ENCODE results near the gene DTX3.
"Not testable (repeated sequence)": the region's sequence is repeated elsewhere in the genome, so short reads cannot be mapped to it uniquely, and the experiment has no call there.

The DTX3 gene

DNA sequence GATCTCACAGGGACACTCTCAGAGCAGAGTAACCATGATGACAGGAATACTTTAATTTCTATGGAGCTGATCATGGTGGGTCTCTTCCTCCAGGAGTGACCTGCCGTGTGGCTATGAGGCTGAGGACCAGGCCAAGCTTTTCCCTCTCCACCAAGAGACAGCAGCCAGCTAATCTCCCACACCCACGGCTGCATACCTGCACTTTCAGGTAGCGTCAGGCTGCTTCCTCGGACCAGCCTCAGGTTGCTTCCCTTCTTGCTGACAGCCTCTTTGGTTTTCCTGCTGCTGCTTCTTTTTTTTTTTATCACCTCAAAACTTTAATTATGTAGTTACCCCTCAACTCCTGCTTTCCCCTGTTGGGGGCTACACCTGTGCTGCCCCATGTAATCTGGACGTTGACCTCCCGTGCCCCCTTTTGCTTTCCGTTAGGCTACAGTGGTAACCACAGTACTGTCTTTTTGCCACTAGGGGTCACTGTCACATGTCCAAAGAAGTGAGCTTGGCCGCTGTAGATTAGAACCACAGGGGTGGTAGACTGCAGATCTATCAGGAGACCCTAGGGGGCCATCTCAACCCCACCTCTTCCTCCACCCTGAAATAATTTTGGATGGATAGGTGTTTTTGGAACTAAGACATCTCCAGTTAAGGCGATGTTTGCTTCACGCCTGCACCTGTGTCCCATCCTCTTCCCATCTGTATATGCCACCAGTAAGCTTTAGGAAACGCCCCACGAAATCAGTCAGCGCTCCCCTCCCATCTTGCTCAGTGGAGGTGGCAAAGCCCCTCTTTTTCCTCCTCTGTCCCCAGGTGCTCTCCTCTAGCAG is 21.4 kb upstream of the DTX3 start:
- peak; percentile 78 to 81 for DNase-seq

DNA sequence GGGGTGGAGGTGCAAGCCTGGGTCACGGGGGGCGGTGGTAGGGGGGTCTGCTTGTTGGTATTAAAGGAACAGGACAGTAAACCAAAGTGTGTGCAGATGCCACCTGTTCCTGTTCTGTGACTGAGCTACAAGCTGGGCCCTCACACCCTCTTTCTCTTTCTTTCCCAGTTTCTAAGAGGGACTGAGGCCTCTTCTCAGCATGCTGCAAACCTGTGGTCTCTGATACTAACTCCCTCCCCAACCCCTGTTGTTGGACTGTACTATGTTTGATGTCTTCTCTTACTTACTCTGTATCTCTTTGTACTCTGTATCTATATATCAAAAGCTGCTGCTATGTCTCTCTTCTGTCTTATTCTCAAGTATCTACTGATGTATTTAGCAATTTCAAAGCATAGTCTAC is 20.6 kb upstream of the DTX3 start:
- DNase-seq, result no peak

GRCh38 chr12:57584690-57585089 is 19.9 kb upstream of the DTX3 start:
- DNase-seq, result no peak

DNA sequence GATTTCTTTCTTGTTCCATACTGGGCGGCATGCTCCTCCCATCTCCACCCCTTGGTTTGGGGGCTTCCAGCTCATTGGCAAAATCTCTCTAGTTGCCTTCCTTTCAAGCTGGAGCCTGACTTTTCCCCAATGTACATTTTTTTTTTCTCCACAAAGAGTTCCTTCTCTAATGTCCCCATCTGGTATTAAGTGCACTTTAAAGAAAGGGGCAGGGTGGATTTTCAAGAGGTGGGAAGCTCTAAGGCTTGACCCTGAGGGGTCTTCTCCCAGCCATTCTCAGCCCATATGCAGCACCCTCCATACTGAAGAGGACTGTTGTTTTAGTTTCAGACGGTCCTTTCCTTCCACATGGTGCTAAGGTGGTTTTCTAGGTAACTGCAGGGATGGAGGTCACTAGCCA is 19.5 kb upstream of the DTX3 start:
- DNase-seq, result no peak

GRCh38 chr12:57586128-57586527 is 18.5 kb upstream of the DTX3 start:
- DNase-seq, result no peak

DNA sequence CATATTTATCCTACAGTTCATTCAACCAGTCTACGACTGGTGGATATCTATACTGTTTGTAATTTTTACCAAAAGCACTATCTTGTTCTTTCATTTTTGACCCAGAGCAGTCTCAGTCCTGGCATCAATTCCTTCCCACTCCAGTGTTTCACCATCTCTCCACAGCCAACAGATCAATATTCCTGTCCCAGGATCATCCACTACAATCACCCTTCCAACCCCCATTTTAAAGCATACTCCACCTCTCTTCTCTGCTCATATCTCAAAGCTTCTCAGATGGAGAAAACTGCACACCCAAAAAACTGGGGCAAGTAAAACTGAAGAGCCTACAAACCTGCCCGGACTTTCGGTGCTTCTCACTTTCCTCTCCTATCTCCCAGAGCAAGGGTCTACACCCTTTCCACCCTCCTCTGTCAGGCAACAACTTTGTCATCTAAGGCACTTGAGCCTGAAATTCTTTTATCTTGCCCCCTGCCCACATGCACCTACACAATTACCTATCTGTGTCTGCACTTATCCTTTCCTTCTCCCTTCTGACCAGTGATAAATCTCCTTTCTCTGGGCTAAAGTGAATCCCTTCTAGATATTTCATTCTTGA is 17.7 kb upstream of the DTX3 start:
- DNase-seq, result no peak

DNA sequence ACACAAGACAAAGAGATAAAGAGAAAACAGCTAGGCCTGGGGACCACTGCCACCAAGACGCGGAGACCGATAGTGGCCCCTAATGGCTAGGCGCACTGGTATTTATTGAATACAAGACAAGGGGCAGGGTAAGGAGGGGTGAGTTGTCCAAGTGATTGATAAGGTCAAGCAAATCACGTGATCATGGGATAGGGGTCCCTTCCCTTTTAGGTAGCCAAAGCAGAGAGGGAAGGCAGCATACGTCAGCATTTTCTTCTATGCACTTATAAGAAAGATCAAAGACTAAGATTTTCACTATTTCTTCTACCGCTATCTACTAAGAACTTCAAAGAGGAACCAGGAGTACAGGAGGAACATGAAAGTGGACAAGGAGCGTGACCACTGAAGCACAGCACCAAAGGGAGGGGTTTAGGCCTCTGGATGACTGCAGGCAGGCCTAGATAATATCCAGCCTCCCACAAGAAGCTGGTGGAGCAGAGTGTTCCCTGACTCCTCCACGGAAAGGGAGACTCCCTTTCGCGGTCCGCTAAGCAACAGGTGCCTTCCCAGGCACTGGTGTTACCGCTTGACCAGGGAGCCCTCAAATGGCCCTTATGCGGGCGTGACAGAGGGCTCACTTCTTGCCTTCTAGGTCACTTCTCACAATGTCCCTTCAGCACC is 15.5 kb upstream of the DTX3 start:
- DNase-seq, result not testable (repeated sequence)

DNA sequence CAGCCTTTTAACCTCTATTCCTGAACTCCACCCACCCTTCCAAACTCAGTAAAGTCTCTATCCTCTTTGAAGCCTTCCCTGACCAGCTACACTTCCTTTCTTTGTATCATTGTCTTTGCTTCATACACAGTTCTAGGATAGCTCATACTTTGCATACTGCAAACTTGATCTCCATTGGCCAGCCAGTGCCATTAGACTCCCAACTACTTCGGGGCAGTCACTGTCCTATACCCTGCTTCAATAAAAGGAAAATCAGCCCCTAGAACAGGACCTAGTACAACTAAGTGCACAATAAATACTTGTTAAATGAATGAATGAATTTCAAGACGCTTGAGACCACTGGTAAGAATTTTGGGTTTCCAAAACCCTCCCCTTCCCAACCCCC is 14.2 kb upstream of the DTX3 start:
- no peak for DNase-seq

GRCh38 chr12:57590864-57591781 is 13.5 kb upstream of the DTX3 start, which contains the start of gene PIP4K2C:
Gene PIP4K2C (plus strand): TSS chr12:57591192. CDS start chr12:57591290, 98 bp downstream.
- peak; percentile 86 to 92 for DNase-seq

DNA sequence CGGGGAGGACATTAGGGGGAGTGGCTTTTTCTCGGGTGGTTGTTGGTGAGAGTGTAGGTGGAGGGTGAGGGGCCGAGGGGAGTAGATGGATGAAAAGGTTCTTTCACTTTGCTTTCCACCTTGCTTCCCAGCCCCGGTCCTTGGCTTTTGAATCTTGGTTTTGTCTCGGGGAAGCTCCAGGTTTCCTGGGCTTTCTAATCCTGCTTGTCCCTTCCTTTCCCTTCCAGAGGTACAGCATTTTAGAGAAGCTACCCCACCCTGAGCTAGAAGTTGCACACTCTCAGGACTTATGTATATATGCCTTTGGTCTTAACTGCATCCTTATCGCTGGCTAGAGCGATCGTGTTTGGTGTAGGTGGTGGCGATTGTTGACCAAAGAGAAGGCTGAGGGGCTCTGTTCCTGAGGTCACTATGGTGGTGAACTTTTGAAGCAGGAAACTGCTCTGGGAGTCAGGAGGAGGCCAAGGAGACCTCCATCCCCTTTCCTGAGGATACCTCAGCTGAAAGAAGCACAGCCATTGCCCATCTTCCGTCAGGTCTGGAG is 12.8 kb upstream of the DTX3 start:
- DNase-seq, result no peak

GRCh38 chr12:57592551-57593165 is 12.0 kb upstream of the DTX3 start:
- no peak for DNase-seq

DNA sequence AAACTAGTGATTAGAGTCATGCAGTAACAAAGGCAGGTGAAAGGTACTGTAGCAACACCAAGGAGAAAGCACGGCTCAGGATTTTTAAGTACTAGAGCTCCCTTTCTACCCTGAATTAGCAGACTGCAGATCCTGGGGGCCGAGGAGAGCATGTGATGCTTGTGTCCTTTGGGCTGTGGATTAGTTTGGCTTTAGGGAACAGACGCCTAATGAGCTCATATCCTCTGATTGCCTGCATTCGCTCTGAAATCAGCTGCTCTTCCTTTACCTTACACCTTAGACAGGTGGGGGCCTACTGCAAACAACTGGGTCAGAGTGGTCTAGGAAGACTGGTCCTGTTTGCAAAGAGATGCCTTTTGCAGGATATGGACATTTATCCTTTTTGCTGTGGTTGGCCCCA is 11.4 kb upstream of the DTX3 start:
- DNase-seq, result no peak

GRCh38 chr12:57600395-57600794 is 4.2 kb upstream of the DTX3 start:
- DNase-seq, result no peak

- DNase-seq, result no peak
Observed at GRCh38 chr12:57602544-57602943, 2.1 kb upstream of the DTX3 start.

DNA sequence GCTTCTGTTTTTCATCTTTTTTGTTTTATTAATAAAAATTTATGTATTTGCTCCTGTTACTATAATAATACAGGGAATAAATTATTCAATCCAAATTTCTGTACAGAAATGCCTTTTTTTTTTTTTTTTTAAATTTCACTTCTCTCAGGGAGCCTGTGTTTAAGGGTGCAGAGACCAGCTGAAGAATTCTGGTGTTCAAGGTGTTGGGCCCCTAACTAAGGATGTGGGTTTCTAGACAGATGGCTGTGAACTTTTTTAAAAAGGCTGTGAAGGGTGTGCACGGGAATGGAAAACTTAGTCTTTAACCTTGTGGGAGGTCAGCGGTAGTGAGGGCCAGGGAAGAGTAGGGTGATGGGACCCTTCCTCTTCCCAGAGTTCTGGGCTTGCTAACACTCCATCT is 1.3 kb upstream of the DTX3 start:
- no peak for DNase-seq

GRCh38 chr12:57603815-57604453 is 690 bp upstream of the DTX3 start:
- no peak for DNase-seq

GRCh38 chr12:57604992-57605810 is 577 bp downstream of the DTX3 start:
- DNase-seq, result peak in 1 of 2 experiments; percentile 17

- DNase-seq, result no peak
Observed at GRCh38 chr12:57605811-57606311, 1.2 kb downstream of the DTX3 start.

DNA sequence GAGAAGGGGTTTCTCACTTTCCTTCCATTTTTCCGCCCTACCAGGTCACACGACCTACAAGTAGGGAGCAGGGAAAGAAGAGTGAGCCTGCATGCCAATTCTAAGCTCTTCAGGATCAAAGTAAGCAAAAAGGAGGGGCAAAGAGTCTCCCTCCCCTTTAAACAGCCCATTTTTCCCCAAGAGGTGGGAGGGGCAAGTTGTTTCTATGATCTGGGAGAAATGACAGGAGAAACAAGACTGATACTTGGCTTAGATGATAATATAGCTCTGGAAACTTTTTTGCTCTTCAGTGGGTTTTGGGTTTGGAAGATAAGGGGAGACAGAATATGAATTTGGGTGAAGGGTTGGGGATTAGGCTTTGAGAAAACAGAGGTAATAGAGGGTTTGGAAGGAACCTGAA is 1.8 kb downstream of the DTX3 start:
- no peak for DNase-seq

DNA sequence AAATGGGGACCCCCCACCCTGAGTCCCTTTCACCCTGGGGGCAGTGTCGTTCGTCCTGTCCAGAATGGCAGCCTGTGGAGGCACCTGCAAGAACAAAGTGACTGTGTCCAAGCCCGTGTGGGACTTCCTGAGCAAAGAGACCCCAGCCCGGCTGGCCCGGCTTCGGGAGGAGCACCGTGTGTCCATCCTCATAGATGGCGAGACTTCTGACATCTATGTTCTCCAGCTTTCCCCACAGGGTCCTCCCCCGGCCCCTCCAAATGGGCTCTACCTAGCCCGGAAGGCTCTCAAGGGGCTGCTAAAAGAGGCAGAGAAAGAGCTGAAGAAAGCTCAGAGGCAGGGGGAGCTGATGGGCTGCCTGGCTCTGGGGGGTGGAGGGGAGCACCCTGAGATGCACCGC is 2.2 kb downstream of the DTX3 start:
- no peak for DNase-seq
